HG03378 (cell line): Measurements from ENCODE around the gene MGLL.

Source experiments
- ATAC-seq: cut with Tn5 transposase; IDR thresholded peaks from one replicate; pipeline ENCODE4 v1.9.1; 2021; ENCODE audit warnings: mild to moderate bottlenecking, moderate library complexity; ENCODE audit not compliant: unreplicated experiment

Gene MGLL

DNA sequence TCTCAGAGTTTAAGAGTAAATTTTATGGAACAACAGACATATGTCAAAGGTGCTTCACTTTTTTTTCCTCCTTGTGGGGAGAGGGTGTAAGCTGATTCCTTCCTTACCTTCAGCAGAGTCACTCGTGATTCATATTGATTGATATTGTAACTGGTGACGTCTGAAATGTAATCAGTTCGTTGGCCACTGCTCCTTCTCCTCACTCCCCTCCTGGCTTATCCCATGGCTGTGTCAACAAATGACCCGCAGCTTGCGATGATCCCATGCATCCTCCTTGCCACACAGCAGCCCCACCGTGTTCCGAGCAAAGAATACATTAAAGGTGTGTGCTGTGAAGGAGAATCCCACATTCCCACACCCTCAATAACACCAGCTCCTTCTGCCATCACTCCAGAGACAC, 7.3 kb downstream of the MGLL start:
- ATAC-seq, result no peak

DNA sequence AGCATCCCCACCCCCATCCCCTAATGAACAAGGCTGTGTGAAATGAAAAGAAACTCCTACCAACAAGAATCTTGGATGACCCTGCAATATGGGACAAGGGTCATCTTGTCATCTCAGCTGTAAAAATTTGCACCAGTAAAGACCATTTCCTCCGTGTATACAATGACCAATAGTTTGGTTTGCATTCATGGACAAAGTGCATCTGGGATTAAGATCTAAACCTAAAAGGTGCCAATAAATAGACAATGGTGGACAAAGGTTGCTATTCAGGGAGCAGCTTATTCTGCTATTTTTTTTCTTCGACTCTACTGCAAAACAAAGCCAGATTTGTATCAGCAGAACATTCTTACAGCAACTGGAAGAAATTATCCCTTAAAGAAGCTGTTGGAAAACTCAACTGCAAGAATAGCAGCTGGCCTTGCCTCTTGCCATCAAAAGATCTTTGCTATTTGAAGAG, 8.0 kb downstream of the MGLL start:
- no peak for ATAC-seq

DNA sequence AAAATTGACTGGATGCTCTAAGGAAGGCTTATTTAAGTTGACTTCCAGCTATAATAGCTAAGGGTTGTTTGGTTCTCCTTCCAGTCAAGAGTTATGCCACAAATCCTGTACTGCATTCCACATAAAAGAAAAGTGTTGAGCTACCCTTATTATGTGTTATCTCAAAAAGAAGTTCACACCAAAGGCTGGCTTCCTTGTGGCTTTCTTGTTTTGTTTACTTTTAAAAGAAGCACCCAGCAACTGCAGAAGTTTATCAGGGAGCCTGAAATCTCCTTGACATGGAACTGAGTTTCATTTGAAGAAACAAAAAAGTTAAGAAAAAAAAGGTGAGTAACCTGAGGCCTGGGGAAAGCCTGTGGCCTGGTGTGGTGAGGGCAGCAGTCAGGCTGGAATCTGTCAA, 10.2 kb downstream of the MGLL start:
- no peak for ATAC-seq

DNA sequence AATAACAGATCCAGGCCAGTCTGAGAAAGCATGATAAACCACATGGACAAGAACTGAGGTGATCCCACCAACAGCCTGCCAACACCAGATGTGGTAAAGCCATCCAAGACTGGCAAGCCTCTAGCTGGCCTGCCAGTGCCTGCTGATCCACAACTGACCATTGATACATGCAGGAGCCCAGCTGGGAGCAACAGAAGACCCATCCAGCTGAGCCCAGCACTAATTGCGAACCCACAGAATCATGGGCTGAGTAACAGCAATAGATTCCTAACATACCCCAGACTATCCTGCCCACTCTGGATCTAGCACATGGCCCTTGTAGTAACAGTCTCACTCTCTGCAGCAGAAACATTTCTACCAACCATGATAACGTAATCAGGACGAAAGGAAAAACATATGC, 10.6 kb downstream of the MGLL start:
- ATAC-seq, result no peak

DNA sequence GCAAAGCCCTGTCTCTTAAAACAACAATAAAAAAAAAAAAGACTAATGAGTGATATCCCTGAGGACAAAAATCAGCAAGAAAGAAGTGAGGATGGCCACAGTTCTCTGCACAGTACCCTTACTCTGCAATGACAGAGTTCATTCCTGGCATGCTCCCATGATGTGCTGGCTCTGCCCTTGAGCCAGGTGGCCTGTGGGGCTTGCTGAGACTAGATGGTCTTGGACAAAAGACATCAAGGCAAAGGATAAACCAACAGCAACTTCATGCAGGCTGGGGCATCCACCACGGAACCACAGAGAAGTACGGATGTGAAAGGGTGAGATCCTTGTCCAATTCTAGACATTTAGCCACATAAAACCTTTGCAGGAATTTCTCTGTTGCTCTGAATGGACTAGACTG, 12.7 kb downstream of the MGLL start:
- ATAC-seq, result no peak

DNA sequence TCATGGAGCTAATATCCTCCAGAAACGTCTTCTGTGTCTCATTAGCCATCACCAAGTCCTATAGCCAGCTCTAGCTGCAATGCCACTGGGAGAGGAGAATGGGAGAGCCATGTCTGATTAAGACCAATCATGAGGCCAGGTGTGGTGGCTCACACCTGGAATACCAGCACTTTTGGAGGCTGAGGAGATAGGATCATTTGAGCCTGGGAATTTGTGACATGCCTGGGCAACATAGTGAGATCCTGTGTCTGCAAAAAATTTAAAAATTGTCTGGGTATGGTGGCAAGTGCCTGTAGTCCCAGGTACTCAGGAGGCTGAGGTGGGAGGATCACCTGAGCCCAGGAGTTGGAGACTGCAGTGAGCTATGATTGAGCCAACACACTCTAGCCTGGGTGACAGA, 13.1 kb downstream of the MGLL start:
- ATAC-seq, result no peak

DNA sequence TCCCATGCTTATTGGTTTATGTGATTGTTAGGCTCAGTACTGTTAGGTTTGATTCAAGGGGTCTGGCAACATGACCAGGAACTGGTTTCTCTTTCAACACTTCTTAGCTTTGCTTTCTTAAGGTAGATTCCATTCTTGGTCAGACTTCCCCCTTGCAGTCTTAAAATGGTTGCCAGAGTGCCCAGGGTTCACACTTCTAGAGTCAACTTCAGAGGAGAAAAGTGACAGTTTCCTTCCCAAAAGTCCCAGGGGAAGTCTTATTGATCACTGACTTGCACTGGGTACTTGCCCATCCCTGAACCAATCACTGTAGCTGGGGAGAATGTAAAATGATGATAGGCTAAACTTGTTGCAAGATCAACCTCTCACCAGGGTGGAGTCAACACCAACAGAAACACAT, 14.1 kb downstream of the MGLL start:
- ATAC-seq, result peak; percentile 67

DNA sequence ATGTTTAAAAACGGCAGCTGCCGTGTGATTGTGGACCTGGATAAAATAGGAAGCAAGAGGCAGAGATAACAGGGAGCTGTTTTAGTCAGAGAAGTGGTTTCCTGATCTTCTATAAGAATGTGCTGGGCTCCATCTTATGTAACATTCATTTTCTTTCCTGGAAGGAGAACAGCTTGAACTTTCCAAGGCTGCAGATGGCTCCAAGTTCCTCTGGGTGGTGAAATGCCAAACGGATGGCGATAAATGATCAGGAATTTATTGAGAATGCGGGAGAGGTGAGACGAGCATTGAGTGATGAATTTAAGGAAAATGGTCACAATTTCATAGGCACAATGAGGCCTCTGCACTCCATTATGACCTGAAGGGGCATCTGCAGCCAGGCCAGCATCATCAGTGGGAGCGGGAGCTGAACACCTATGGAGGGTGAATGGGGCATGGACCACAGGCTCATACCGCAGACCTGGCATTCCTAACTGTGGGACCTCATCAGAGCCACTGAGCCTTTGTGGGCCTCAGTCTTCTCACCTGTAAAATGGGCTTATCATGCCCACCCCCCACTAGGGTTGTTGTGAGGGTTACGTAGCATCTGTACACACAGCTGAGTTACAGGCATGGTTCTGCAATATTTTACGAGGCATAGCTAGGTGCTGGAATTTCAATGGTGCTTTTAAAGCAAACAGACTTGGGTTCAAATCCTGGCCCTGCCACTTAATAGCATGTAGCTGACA, 17.1 kb downstream of the MGLL start:
- no peak for ATAC-seq

DNA sequence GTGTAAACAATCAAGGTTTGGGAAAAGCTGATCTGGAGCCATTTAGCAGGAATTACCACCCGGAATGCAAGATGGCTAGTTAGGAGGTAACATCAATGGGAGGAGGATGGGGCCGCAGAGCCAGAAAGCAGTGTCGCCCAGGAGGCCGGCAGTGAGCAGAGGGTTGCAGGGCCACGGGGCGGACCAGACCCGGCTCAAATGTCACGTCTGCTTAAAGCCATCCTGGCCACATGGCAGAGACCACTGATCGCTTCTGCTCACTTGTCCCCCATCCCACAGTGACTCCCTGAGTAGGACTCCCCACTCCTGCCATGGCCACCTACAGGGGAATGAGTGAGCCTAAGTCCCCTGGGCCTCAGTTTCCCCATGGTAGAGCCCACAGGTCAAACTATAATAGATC, 18.2 kb downstream of the MGLL start:
- ATAC-seq, result no peak

DNA sequence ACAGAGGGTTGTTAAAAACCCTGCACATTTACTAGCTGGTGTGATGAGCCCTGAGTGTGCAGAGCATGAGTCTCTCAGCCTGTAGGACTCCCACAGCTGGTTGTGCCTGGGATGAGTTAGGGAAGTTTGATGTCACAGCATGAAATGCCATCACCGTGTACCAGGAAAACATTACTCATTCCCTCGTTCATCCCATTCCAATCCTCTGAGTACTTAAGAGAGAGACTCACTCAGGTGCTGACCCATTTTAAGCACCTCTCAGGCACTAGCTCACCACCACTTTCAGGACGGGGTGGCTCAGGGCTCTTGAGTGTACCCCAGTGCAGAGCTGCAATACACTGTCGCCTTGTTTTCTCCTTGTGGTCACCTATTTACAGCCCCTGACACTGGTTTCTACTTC, 18.7 kb downstream of the MGLL start:
- no peak for ATAC-seq

DNA sequence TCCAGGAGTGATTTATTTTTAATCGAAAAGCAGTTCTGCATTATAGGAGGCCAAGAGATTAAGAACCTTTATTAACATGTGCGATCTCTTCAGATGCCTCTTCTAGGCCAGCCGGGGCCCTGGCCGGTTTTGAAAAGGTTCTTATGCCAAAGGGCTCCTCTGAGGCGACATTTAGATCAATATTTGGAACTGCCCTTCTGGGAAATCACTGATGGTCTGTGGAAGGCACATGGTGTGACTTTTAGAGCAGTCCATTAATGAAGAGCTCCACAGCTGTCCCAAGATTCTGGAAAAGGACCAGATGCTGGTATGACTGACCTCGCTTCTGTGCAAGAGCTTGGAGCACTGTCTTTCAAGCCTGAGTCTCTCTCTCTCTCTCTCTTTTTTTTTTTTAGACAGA, 19.7 kb downstream of the MGLL start:
- no peak for ATAC-seq

DNA sequence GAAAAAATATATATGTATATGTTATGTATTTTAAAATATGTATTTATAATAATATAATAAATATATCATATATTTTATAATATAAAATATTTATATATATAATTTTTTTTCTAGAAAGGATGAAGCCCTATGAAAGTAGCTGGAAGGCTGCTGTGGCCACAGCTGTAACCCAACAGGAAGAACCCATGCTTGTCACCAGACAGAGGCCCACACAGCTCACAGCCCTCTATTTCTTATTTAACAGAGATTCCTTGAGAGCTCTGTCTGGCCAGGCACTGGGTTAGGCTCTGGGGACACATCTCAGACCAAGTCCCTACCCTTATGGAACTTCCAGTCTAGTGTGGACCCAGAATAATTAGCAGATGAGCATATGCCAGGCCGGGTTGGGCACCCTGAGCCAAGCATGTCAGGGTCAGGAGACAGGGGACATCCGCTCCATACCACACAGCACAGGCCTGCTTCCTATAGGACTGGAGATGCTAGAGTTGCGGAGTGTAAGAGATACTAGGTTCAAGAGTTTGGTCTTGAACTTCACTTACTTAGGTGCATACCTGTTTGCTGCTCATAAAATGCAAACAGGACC, 20.5 kb downstream of the MGLL start:
- no peak for ATAC-seq

DNA sequence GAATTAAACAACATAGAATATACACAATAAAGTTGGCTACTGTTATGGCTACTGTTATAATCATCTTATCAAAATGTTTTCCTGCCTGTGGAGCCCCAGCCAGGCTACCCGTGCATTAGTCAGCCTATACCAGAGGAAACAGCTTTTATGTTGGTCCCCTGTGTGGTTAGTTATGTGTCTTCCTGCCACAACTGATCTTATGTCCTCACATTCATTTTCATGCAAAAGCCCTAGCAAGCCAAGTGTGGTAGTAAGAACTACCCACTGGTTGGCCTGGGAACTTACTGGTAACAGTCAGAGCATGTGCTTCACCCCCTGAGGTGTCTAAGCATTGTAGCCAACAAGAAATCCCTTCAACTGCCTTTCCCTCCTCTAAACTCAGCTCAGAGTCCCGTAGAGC, 21.8 kb downstream of the MGLL start:
- peak; percentile 62 for ATAC-seq

DNA sequence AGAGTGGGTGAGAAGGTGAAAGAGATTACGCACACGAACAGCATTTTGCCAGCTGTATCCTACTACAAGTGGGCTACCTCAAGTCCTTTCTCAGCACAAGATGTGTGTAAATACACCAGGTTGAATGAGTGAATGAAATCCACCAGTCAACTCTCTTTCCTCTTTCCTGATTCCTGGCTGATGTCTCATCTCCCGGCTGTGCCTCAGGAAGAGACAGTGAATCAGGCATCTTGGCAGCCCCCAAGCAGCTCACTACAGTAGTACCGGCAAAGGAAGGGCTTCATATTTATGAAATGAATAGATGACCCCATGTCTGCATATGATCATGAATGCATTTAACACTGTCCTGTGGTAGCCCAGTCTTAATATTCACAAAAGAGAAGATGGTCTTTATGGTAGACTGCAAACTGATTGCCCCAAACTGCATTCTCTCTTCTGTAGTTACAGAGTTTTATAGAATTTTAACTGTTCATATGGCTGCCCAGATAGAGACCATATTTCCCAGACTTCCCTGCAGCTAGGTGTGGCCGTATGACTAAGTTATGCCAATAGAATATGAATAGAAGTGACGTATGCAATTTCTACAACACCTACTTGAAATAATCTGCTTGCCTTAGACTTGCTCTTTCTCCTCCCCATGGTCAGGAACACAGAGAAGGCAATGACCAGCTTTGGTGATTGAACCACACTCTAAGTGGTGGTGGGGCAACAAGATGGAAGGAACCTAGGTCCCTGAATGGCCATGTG, 22.7 kb downstream of the MGLL start:
- no peak for ATAC-seq

DNA sequence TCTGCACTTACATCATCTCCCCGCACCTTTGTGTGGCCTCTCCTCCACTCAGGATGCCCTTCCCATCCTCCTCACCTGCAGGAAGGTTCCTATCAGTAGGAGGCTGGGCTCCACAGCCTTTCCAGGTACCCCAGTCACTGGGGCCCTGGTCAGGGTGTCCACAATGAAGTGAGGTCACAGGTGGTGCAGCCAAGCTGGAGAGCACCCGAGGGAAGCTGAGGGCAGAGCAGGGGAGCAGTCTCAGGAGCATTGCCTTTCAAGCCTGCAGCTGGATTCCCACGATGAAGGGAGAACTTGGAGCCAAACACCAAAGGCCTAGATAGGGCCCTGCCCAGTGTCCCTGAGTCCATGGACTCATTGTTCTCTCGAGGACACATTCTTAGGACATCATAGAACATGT, 23.6 kb downstream of the MGLL start:
- no peak for ATAC-seq

DNA sequence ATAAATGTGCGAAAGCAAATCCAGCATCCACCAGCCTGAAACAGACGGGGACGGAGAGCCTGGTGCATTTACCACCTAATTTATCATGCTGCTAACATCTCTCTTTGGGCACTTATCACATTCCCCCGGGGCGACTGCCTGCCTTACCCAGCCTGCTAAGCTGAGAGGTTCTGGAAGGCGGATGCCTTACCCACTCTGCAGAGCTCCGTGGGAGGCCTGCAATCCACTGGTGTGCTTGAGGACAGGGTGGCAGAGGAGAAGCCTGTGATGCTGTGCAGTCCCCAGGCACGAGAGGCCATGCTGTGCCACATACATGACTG, 25.5 kb downstream of the MGLL start:
- no peak for ATAC-seq

DNA sequence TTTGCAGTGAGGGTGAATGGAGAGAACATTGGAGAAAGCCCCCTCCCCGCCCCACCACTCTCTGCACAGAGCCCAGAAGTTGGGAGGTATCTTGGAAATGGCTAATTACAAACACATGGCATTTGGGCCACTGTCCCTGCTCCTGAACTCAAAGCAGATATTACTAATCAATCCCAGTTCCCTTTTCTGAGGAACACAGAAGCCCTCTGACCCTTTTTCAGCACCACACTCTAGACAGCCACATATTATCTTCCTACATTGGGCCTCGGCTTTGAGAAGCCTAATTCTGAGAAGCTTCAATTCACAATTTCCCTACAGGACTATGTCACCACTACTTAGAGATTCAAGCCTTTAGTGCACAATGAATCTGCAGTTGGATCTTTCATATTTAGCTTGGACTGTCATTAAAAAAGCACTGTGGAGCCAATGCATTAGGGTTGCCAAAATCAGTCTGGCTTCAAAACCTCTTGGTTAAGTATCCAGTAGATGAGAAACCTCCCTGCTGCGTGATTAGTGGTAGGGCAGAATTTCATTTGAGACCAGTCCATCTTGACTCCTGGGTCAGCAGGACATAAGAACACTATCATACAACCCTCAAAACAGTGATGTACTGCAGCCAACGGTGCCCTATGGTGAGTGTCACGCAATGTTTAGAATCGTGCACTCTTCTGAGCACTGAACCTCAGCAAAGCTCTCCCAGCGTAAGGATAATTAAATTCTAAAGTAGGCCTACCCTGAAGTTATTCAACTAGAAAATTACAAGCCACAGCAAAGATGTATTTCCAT, 26.1 kb downstream of the MGLL start:
- ATAC-seq, result no peak

DNA sequence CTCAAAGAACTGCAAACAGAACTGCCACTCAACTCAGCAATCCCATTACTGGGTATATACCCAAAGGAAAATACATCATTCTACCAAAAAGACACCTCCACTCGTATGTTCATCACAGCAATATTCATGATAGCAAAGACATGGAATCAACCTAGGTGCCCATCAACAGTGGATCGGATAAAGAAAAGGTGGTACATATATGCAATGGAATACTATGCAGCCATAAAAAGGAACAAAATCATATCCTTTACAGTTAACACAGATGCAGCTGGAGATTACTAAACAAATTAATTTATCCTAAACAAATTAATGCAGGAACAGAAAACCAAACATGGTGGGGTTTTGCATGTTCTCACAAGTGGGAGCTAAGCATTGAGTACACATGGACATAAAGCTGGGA, 27.3 kb downstream of the MGLL start:
- ATAC-seq, result no peak

DNA sequence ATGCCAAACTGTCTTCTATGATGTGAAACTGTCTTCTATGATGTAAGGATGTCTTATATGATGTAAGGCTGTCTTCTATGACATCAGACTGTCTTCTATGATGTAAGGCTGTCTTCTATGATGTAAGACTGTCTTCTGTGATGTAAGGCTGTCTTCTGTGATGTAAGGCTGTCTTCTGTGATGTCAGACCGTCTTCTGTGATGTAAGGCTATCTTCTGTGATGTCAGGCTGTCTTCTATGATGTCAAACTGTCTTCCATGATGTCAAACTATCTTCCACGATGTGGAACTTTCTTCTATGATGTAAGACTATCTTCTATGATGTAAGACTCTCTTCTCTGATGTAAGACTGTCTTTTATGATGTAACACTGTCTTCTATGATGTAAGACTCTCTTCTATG, 27.9 kb downstream of the MGLL start:
- no peak for ATAC-seq

DNA sequence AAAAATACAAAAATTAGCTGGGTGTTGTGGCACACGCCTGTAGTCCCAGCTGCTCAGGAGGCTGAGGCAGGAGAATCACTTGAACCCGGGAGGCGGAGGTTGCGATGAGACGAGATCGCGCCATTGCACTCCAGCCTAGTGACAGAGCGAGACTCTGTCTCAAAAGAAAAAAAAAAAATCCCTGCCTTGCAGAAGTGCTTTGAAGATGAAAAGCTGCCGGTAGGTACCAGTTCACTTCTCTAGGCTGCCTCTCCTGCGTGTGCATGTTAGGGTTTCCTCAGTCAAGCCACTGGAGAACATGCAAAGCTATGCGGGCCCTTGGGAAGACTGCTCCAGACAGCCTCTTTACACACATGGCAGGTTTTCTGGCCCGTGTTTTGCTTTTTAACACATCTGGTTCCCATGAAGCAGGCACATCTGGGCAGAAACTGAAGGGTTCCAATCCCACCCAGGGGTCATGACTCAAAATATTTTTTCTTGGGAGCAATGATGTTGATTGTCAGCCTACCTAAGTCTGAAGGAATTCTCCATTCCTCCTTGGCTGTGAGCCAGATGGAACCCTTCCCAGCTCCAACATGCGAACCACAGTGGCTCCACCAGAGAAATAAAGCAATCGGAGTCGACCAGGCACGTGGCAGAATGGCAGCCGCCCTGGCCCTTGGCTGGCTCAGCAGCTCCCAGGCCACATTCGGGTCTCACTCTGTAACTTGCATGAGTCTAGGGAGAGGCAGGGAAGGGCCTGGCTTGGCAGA, 29.6 kb downstream of the MGLL start:
- no peak for ATAC-seq
